Esophagus muscularis mucosa (tissue), 4 donors: Measurements from ENCODE around the gene ME3. TPM values are rescaled to one million over a fixed set of nuclear protein-coding genes. Genes with fewer than 3 reads are reported as not detected.

Experiments used
- DNase-seq: peaks from one replicate; pipeline ENCODE4 v3.0.0-alpha.2; 2017; ENCODE audit errors: extremely low spot score
- H3K27ac ChIP-seq, 4 donors: fragments of 200-600 bp; sonication (generic); replicated peaks in 1 of 4; 1 replicate in 3 of 4; 2 replicates in 1 of 4; pipeline ENCODE4 v1.5.1; 2016 to 2019; ENCODE audit warnings: mild to moderate bottlenecking in 1 of 4
- H3K27me3 ChIP-seq, 4 donors: fragments of 200-600 bp; sonication (generic); one replicate each; pipeline versions ENCODE4 v1.5.1 to v1.6.0; 2016 to 2019
- H3K36me3 ChIP-seq, 4 donors: fragments of 200-600 bp; sonication (generic); one replicate each; pipeline ENCODE4 v1.5.1; 2016 to 2019
- H3K4me1 ChIP-seq, 4 donors: fragments of 200-600 bp; sonication (generic); one replicate each; pipeline ENCODE4 v1.5.1; 2016 to 2019
- H3K4me3 ChIP-seq, 4 donors: fragments of 200-600 bp; sonication (generic); 1 replicate in 2 of 4; 2 replicates in 2 of 4; pipeline ENCODE4 v1.5.1; 2016 to 2019; ENCODE audit warnings: mild to moderate bottlenecking in 4 of 4, moderate library complexity in 1 of 4
- H3K9me3 ChIP-seq, 4 donors: fragments of 200-600 bp; sonication (generic); 1 replicate in 3 of 4; 2 replicates in 1 of 4; pipeline ENCODE4 v1.5.1; 2016 to 2019
- CTCF ChIP-seq, 3 experiments: fragments of 200-600 bp in 2 of 3; fragments of 450-650 bp in 1 of 3; sonication (generic) in 2 of 3; IDR thresholded peaks; one replicate each; pipeline ENCODE4 v1.5.1; 2017 to 2019; ENCODE audit warnings: antibody characterized with exemption in 3 of 3, mild to moderate bottlenecking in 2 of 3, moderate library complexity in 1 of 3
- EP300 ChIP-seq: sonication (generic); formaldehyde crosslinking; IDR thresholded peaks from one replicate; pipeline ENCODE4 v1.6.1; 2017; ENCODE audit warnings: antibody characterized with exemption
- POLR2A ChIP-seq: fragments of 450-650 bp; IDR thresholded peaks from one replicate; pipeline ENCODE4 v1.6.1; 2017; ENCODE audit warnings: antibody characterized with exemption, moderate library complexity, mild to moderate bottlenecking, low read depth
- POLR2AphosphoS5 ChIP-seq, 2 donors: sonication (generic); formaldehyde crosslinking; IDR thresholded peaks; one replicate each; pipeline ENCODE4 v1.6.1; 2017; ENCODE audit warnings: antibody characterized with exemption in 2 of 2
- WGBS: methylation state at CpG from one replicate; pipeline ENCODE4 v1.1.5; 2018; 5-methylcytosine and 5-hydroxymethylcytosine counted together
- intact Hi-C: fragments of 100-400 bp; cut with DNase I; formaldehyde crosslinking; loops from one replicate; pipeline ENCODE4 v1.15.1; 2023
- total RNA-seq, 4 donors: library from RNA; depleted of rRNA; stranded (reverse); fragments of >200 nt; gene quantifications; one replicate each; pipeline versions ENCODE4 v1.1.0 to v1.2.1, GENCODE V29; 2016

ME3 gene
- total RNA-seq, 4 donors from 2014 or later = 20.4 to 50.1 (median 26.2) TPM

- H3K27ac ChIP-seq = peak overlapping the region in 2 of 4 donors; percentile 40 to 42
- WGBS = 96% methylated on average over 3 of the region's 3 CpGs
- H3K27me3 ChIP-seq = no peaks in the 10 kb centered on the region
- no peaks in the 10 kb centered on the region for H3K36me3 ChIP-seq
- peaks cover 33 to 51% (median 42%) of the 10 kb centered on the region in 4 donors for H3K4me1 ChIP-seq
- H3K9me3 ChIP-seq = no peaks in the 10 kb centered on the region
- intact Hi-C loops = no loop called here
- TF ChIP-seq POLR2AphosphoS5 (IDR thresholded peaks at IDR 0.05) = no peak
- TF ChIP-seq EP300 = no peak
- no peak for TF ChIP-seq POLR2A
- TF ChIP-seq CTCF (IDR thresholded peaks at IDR 0.05) = no peak
- DNase-seq = no peak
- H3K4me3 ChIP-seq = no peak overlapping the region
Observed at GRCh38 chr11:86595451-86595850, 77.0 kb downstream of the ME3 start.

DNA sequence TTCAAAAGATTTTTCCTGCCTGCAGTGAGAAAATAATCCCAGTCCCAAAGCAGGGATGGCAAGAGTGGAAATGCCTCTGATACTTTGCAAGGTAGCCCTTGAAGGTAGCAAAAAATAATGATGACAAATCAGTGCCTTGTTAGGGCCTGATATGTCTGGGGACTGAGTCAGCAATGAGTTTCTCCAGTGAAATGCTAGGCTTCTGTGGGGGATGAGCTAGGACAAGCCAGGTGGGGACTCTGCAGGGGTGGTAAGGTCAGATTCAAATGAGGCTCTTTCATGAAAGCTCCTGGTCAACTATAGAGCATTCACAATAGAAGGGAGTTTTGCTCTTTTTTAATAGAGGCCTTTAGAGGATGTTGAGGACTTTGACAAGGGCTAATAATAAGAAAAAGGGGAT, 77.7 kb downstream of the ME3 start:
- no peaks in the 10 kb centered on the region for H3K9me3 ChIP-seq
- no peaks in the 10 kb centered on the region for H3K36me3 ChIP-seq
- TF ChIP-seq POLR2AphosphoS5 (IDR thresholded peaks at IDR 0.05) = no peak
- TF ChIP-seq POLR2A = no peak
- TF ChIP-seq CTCF (IDR thresholded peaks at IDR 0.05) = no peak
- TF ChIP-seq EP300 = no peak
- H3K27me3 ChIP-seq = no peaks in the 10 kb centered on the region
- no peak for DNase-seq
- H3K27ac ChIP-seq = no peak overlapping the region
- intact Hi-C loops = no loop called here
- peaks cover 33 to 51% (median 42%) of the 10 kb centered on the region in 4 donors for H3K4me1 ChIP-seq
- no peak overlapping the region for H3K4me3 ChIP-seq

GRCh38 chr11:86593833-86594232, 78.6 kb downstream of the ME3 start:
- TF ChIP-seq POLR2AphosphoS5 (IDR thresholded peaks at IDR 0.05) (no peak), CTCF (IDR thresholded peaks at IDR 0.05) (no peak), POLR2A (no peak), EP300 (no peak)
- Histone ChIP-seq H3K27ac (no peak overlapping the region), H3K9me3 (no peaks in the 10 kb centered on the region), H3K4me1 (peaks cover 34 to 55% (median 48%) of the 10 kb centered on the region in 4 donors), H3K27me3 (no peaks in the 10 kb centered on the region), H3K36me3 (no peaks in the 10 kb centered on the region), H3K4me3 (no peak overlapping the region)
- WGBS = 81% methylated on average over 4 of the region's 4 CpGs
- intact Hi-C loops = no loop called here
- DNase-seq = no peak

- 64% methylated on average over 5 of the region's 5 CpGs for WGBS
- DNase-seq = peak; percentile 94
- Histone ChIP-seq H3K4me3 (no peak overlapping the region), H3K27ac (peak overlapping the region; percentile 63 to 72 (median 70)), H3K4me1 (peaks cover 41 to 65% (median 57%) of the 10 kb centered on the region in 4 donors), H3K27me3 (no peaks in the 10 kb centered on the region), H3K9me3 (no peaks in the 10 kb centered on the region), H3K36me3 (no peaks in the 10 kb centered on the region)
- intact Hi-C loops = no loop called here
- TF ChIP-seq POLR2A = no peak
- no peak for TF ChIP-seq CTCF (IDR thresholded peaks at IDR 0.05)
- TF ChIP-seq EP300 = no peak
- peak in 1 of 2 donors; percentile 60 for TF ChIP-seq POLR2AphosphoS5 (IDR thresholded peaks at IDR 0.05)
Observed at GRCh38 chr11:86592659-86593451, 79.6 kb downstream of the ME3 start.
